Spinal cord (tissue), 10 donors: ENCODE measurements around the gene KLK10. TPM values are rescaled to one million over a fixed set of nuclear protein-coding genes. Genes with fewer than 3 reads are reported as not detected.
A peak's percentile ranks its signal among the peaks of the same experiment; 100 is the strongest.

Experiments
- DNase-seq, 6 donors: peaks; one replicate each; pipeline versions ENCODE4 v3.0.0 to v3.0.0-alpha.2; 2013 to 2015; ENCODE audit warnings: low spot score in 6 of 6, low read depth in 4 of 6
- H3K27ac ChIP-seq: one replicate; pipeline ENCODE4 v1.5.1; 2013; ENCODE audit warnings: low read depth, low read length, control low read depth
- H3K27me3 ChIP-seq: one replicate; pipeline ENCODE4 v1.6.1; 2013; ENCODE audit warnings: low read length; ENCODE audit not compliant: control insufficient read depth, insufficient read depth
- H3K36me3 ChIP-seq: one replicate; pipeline ENCODE4 v1.6.1; 2013; ENCODE audit warnings: low read length; ENCODE audit not compliant: control insufficient read depth, insufficient read depth
- H3K4me1 ChIP-seq: one replicate; pipeline ENCODE4 v1.6.1; 2013; ENCODE audit warnings: low read length; ENCODE audit not compliant: control insufficient read depth, insufficient read depth
- H3K4me3 ChIP-seq: one replicate; pipeline ENCODE4 v1.5.1; 2013; ENCODE audit warnings: low read depth, low read length, control low read depth
- H3K9me3 ChIP-seq: one replicate; pipeline ENCODE4 v1.6.1; 2013; ENCODE audit warnings: low read length; ENCODE audit not compliant: control insufficient read depth, insufficient read depth
- WGBS: methylation state at CpG from one replicate; pipeline ENCODE4 v1.1.5; 2013; ENCODE audit warnings: missing lambda C conversion rate; ENCODE audit not compliant: insufficient coverage; 5-methylcytosine and 5-hydroxymethylcytosine counted together
- polyA plus RNA-seq, 2 donors: library from polyadenylated mRNA; unstranded; fragments of 120-200 nt; gene quantifications; one replicate each; pipeline ENCODE4 v1.2.1, GENCODE V29; 2013; ENCODE audit not compliant: insufficient read length in 2 of 2
- total RNA-seq, 2 donors: library from RNA; depleted of rRNA in 1 of 2; stranded (reverse); fragments of 120-200 nt in 1 of 2; fragments of >200 nt in 1 of 2; gene quantifications; one replicate each; pipeline versions ENCODE4 v1.2.3 to v1.2.4, GENCODE V29; 2013 to 2014
- donor health status: healthy.

KLK10 gene
- total and polyA plus RNA-seq, 4 donors, result 0.72 to 7.3 (median 4.5) TPM

GRCh38 chr19:51027873-51028272, 8.4 kb upstream of the KLK10 start:
- H3K4me1 ChIP-seq, result no peaks in the 10 kb centered on the region
- H3K27ac ChIP-seq, result no peak overlapping the region
- peaks cover 26% of the 10 kb centered on the region for H3K27me3 ChIP-seq
- H3K9me3 ChIP-seq, result no peaks in the 10 kb centered on the region
- no peaks in the 10 kb centered on the region for H3K36me3 ChIP-seq
- WGBS, result 47% methylated on average over 2 of the region's 5 CpGs
- no peak overlapping the region for H3K4me3 ChIP-seq
- no peak for DNase-seq

- WGBS, result 59% methylated on average over 11 of the region's 14 CpGs
- DNase-seq, result no peak
- H3K27ac ChIP-seq, result no peak overlapping the region
- no peaks in the 10 kb centered on the region for H3K36me3 ChIP-seq
- no peak overlapping the region for H3K4me3 ChIP-seq
- H3K9me3 ChIP-seq, result no peaks in the 10 kb centered on the region
- no peaks in the 10 kb centered on the region for H3K4me1 ChIP-seq
- peaks cover 30% of the 10 kb centered on the region for H3K27me3 ChIP-seq
These were observed 7.8 kb upstream of the KLK10 start for GRCh38 chr19:51027126-51027806.

DNA sequence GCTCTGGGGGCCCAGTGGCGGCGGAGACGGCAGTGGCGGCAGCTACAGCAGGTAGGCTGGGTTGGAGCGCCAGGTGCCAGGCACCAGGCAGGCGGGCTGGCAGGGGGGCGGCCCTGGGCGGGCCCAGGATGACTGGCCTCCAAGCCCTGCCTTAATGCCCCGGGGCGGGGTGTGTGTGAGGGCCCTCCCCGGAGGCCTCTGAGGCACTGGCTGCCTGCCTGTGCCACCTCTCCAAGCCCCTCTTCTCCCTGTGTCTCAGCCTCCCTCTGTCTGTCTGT, 7.0 kb upstream of the KLK10 start, which contains the start of gene KLK11:
KLK11 (minus strand) TSS at position 63 of the 278 bp plus-strand sequence. CDS start 985 bp downstream, outside the sequence.
- Histone ChIP-seq H3K9me3 (no peaks in the 10 kb centered on the region), H3K27me3 (peaks cover 30% of the 10 kb centered on the region), H3K4me3 (no peak within 1 kb of the TSS), H3K36me3 (no peaks in the 10 kb centered on the region), H3K27ac (no peak within 1 kb of the TSS), H3K4me1 (no peaks in the 10 kb centered on the region)
- WGBS, result 87% methylated on average over 11 of the region's 11 CpGs
- DNase-seq, result no peak

- H3K4me1 ChIP-seq, result no peaks in the 10 kb centered on the region
- peaks cover 30% of the 10 kb centered on the region for H3K27me3 ChIP-seq
- no peaks in the 10 kb centered on the region for H3K9me3 ChIP-seq
- no peak overlapping the region for H3K4me3 ChIP-seq
- no peak overlapping the region for H3K27ac ChIP-seq
- no peak for DNase-seq
- H3K36me3 ChIP-seq, result no peaks in the 10 kb centered on the region
- 63% methylated on average over 16 of the region's 18 CpGs for WGBS
These were observed 6.5 kb upstream of the KLK10 start for GRCh38 chr19:51025809-51026553.

DNA sequence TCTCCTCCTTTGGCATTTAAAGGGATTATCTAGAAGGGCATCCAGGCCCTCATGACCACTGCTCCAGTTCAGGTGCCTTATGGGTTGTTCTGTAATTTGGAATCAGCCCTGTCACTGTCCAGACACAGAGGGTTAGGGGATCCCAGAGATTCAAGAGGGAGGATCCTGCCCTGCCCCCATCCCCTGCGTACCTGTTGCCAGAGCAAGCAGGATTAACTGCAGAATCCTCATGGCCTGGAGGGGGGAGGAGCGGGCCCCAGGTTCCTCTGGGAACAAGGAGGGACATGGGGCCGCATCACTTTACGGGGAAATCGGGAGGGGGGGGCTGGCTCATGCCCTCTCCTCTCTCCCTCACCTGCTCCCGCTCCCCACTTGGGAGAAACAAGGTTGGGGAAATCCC, 5.9 kb upstream of the KLK10 start:
- H3K27ac ChIP-seq, result no peak overlapping the region
- WGBS, result no CpG with 5 or more reads among the region's 6 CpGs
- H3K27me3 ChIP-seq, result peaks cover 30% of the 10 kb centered on the region
- no peaks in the 10 kb centered on the region for H3K36me3 ChIP-seq
- DNase-seq, result no peak
- no peaks in the 10 kb centered on the region for H3K9me3 ChIP-seq
- no peak overlapping the region for H3K4me3 ChIP-seq
- H3K4me1 ChIP-seq, result no peaks in the 10 kb centered on the region

- Histone ChIP-seq H3K27me3 (peaks cover 35% of the 10 kb centered on the region), H3K36me3 (no peaks in the 10 kb centered on the region), H3K4me1 (no peaks in the 10 kb centered on the region), H3K27ac (no peak overlapping the region), H3K9me3 (no peaks in the 10 kb centered on the region), H3K4me3 (no peak overlapping the region)
- no peak for DNase-seq
- 45% methylated on average over 4 of the region's 5 CpGs for WGBS
These were observed 5.4 kb upstream of the KLK10 start for GRCh38 chr19:51024924-51025323.

GRCh38 chr19:51023946-51024345, 4.4 kb upstream of the KLK10 start:
- Histone ChIP-seq H3K36me3 (no peaks in the 10 kb centered on the region), H3K27me3 (peaks cover 44% of the 10 kb centered on the region), H3K4me3 (no peak overlapping the region), H3K9me3 (no peaks in the 10 kb centered on the region), H3K4me1 (peaks cover 6% of the 10 kb centered on the region), H3K27ac (no peak overlapping the region)
- DNase-seq, result no peak
- 68% methylated on average over 10 of the region's 11 CpGs for WGBS

DNA sequence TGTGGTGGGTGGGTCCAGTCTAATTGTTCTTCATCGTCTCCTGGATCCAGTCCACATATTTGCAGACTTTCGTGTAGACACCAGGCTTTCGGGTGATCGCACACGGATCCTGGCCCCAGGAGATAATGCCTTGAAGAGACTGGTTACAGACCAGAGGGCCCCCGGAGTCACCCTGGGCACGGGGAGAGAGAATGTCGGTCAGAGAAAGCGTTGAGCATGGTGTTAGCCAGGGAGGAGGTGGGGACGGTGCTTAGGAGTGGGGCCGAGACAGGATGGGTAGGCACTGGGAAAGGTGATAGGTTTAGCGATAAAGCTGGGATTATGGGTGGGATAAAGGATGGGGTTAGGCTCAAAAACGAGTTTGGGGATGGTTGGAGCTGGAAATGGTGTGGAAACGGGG, 3.0 kb upstream of the KLK10 start:
- Histone ChIP-seq H3K27ac (no peak overlapping the region), H3K4me1 (peaks cover 12% of the 10 kb centered on the region), H3K9me3 (no peaks in the 10 kb centered on the region), H3K36me3 (no peaks in the 10 kb centered on the region), H3K4me3 (no peak overlapping the region), H3K27me3 (peaks cover 56% of the 10 kb centered on the region)
- 62% methylated on average over 14 of the region's 14 CpGs for WGBS
- no peak for DNase-seq

- DNase-seq, result peak in 3 of 6 donors; percentile 29 to 88 (median 56)
- 70% methylated on average over 2 of the region's 7 CpGs for WGBS
- no peak overlapping the region for H3K4me3 ChIP-seq
- H3K36me3 ChIP-seq, result no peaks in the 10 kb centered on the region
- no peaks in the 10 kb centered on the region for H3K9me3 ChIP-seq
- H3K27me3 ChIP-seq, result peaks cover 62% of the 10 kb centered on the region
- peaks cover 22% of the 10 kb centered on the region for H3K4me1 ChIP-seq
- H3K27ac ChIP-seq, result no peak overlapping the region
These were observed 1.6 kb upstream of the KLK10 start for GRCh38 chr19:51020988-51021651.
